Sigmoid colon (tissue), 3 donors: ENCODE data around the gene MON2.

Experiments
- POLR2A ChIP-seq, 2 donors: fragments of 450-650 bp; IDR thresholded peaks; one replicate each; pipeline ENCODE4 v1.6.1; 2016; ENCODE audit warnings: antibody characterized with exemption in 2 of 2, mild to moderate bottlenecking in 2 of 2, moderate library complexity in 2 of 2
- TF ChIP-seq, protein P1 (sequence below), 4 experiments: fragments of 450-650 bp in 3 of 4; fragments of 200-600 bp in 1 of 4; IDR thresholded peaks; one replicate each; pipeline ENCODE4 v1.5.1; 2016 to 2019; ENCODE audit warnings: antibody characterized with exemption in 4 of 4, mild to moderate bottlenecking in 3 of 4, moderate library complexity in 2 of 4

DNA sequence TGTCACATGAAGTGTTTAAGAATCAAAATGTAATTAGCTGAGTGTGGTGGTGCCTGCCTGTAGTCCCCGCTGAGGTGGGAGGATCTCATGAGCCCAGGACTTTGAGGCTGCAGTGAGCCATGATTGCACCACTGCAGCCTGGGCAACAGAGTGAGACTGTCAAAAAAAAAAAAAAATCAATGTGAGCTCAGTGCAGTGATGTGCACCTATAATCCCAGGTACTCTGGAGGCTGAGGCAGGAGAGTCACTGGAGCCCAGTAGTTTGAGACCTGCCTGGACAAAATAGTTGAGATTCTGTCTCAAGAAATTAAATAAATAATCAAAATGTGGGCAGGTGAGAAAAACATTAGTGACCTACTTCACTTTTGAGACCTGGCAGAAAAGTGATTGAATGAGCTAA lies 140.0 kb downstream of the MON2 start:
- TF ChIP-seq, protein P1, sequence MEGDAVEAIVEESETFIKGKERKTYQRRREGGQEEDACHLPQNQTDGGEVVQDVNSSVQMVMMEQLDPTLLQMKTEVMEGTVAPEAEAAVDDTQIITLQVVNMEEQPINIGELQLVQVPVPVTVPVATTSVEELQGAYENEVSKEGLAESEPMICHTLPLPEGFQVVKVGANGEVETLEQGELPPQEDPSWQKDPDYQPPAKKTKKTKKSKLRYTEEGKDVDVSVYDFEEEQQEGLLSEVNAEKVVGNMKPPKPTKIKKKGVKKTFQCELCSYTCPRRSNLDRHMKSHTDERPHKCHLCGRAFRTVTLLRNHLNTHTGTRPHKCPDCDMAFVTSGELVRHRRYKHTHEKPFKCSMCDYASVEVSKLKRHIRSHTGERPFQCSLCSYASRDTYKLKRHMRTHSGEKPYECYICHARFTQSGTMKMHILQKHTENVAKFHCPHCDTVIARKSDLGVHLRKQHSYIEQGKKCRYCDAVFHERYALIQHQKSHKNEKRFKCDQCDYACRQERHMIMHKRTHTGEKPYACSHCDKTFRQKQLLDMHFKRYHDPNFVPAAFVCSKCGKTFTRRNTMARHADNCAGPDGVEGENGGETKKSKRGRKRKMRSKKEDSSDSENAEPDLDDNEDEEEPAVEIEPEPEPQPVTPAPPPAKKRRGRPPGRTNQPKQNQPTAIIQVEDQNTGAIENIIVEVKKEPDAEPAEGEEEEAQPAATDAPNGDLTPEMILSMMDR (IDR thresholded peaks at IDR 0.05): no peak
- TF ChIP-seq POLR2A (IDR thresholded peaks at IDR 0.05): no peak
